ENCODE results near the gene ANAPC2. TPM values are rescaled to one million over a fixed set of nuclear protein-coding genes. Genes with fewer than 3 reads are reported as not detected.
A peak's percentile ranks its signal among the peaks of the same experiment; 100 is the strongest.

Gene ANAPC2
- total RNA-seq, 3 donors from 2014 or later (not counting 1 experiment from before 2014, with no cell fraction given): 146 to 172 (median 171) TPM

GRCh38 chr9:137211532-137211931, 23.2 kb upstream of the ANAPC2 start:
- no peak overlapping the region for H3K27ac ChIP-seq (ENCODE audit: low read length)
- ATAC-seq (no peak), DNase-seq (no peak)
- H3K27ac Mint-ChIP-seq: no peak overlapping the region
- H3K4me1 Mint-ChIP-seq: peaks cover 16% of the 10 kb centered on the region in 2 donors
- no peaks in the 10 kb centered on the region for H3K27me3 ChIP-seq (ENCODE audit: control insufficient read depth, insufficient read depth, low read length)
- H3K36me3 Mint-ChIP-seq: no peaks in the 10 kb centered on the region
- H3K4me1 ChIP-seq (ENCODE audit: control insufficient read depth, insufficient read depth, low read length): peaks cover 6% of the 10 kb centered on the region
- H3K9me3 Mint-ChIP-seq: no peaks in the 10 kb centered on the region
- intact Hi-C loops (cut with micrococcal nuclease): no loop called here
- TF ChIP-seq CTCF (IDR thresholded peaks at IDR 0.05): no peak
- no peaks in the 10 kb centered on the region for H3K36me3 ChIP-seq (ENCODE audit: control insufficient read depth, insufficient read depth, low read length)
- no peaks in the 10 kb centered on the region for H3K9me3 ChIP-seq (ENCODE audit: control insufficient read depth, insufficient read depth, low read length)
- no peak overlapping the region for H3K4me3 Mint-ChIP-seq
- 88% methylated on average over 13 of the region's 13 CpGs for WGBS (ENCODE audit: insufficient coverage)
- no peaks in the 10 kb centered on the region for H3K27me3 Mint-ChIP-seq (ENCODE audit: low read depth in 2 of 2)
- no peak overlapping the region for H3K4me3 ChIP-seq (ENCODE audit: low read length)

- WGBS (ENCODE audit: insufficient coverage): 87% methylated on average over 7 of the region's 7 CpGs
- H3K36me3 Mint-ChIP-seq: no peaks in the 10 kb centered on the region
- H3K4me3 Mint-ChIP-seq: peak overlapping the region; percentile 93
- H3K4me1 Mint-ChIP-seq: peaks cover 38 to 39% of the 10 kb centered on the region in 2 donors
- H3K9me3 Mint-ChIP-seq: no peaks in the 10 kb centered on the region
- Histone ChIP-seq H3K4me1 (ENCODE audit: control insufficient read depth, insufficient read depth, low read length) (peaks cover 32% of the 10 kb centered on the region), H3K4me3 (ENCODE audit: low read length) (no peak overlapping the region), H3K27ac (ENCODE audit: low read length) (no peak overlapping the region), H3K36me3 (ENCODE audit: control insufficient read depth, insufficient read depth, low read length) (no peaks in the 10 kb centered on the region), H3K9me3 (ENCODE audit: control insufficient read depth, insufficient read depth, low read length) (no peaks in the 10 kb centered on the region), H3K27me3 (ENCODE audit: control insufficient read depth, insufficient read depth, low read length) (no peaks in the 10 kb centered on the region)
- ATAC-seq: no peak
- intact Hi-C loops (cut with micrococcal nuclease): no loop called here
- H3K27me3 Mint-ChIP-seq (ENCODE audit: low read depth in 2 of 2): no peaks in the 10 kb centered on the region
- H3K27ac Mint-ChIP-seq: peak overlapping the region; percentile 92 to 96
- TF ChIP-seq CTCF (IDR thresholded peaks at IDR 0.05): no peak
- DNase-seq: no peak
These were observed 18.2 kb upstream of the ANAPC2 start for GRCh38 chr9:137206602-137207001.

- H3K36me3 Mint-ChIP-seq: no peaks in the 10 kb centered on the region
- H3K27me3 Mint-ChIP-seq (ENCODE audit: low read depth in 2 of 2): no peaks in the 10 kb centered on the region
- Histone ChIP-seq H3K36me3 (ENCODE audit: control insufficient read depth, insufficient read depth, low read length) (no peaks in the 10 kb centered on the region), H3K27ac (ENCODE audit: low read length) (peak within 1 kb of the TSS; percentile 80), H3K9me3 (ENCODE audit: control insufficient read depth, insufficient read depth, low read length) (no peaks in the 10 kb centered on the region), H3K27me3 (ENCODE audit: control insufficient read depth, insufficient read depth, low read length) (no peaks in the 10 kb centered on the region), H3K4me1 (ENCODE audit: control insufficient read depth, insufficient read depth, low read length) (peaks cover 39% of the 10 kb centered on the region), H3K4me3 (ENCODE audit: low read length) (peak within 1 kb of the TSS; percentile 81)
- DNase-seq (peak; percentile 95), ATAC-seq (peak; percentile 52 to 63 (median 56))
- TF ChIP-seq CTCF (IDR thresholded peaks at IDR 0.05): no peak
- intact Hi-C loops (cut with micrococcal nuclease): loop anchor here (1.0 to 2.0 kb wide), 2 partner anchors 17 kb away; partner anchors contain the start of genes ANAPC2, RNF208 and SSNA1
- peak within 1 kb of the TSS; percentile 93 for H3K4me3 Mint-ChIP-seq
- peak within 1 kb of the TSS; percentile 92 to 96 for H3K27ac Mint-ChIP-seq
- peaks cover 37 to 45% of the 10 kb centered on the region in 2 donors for H3K4me1 Mint-ChIP-seq
- under 1% methylated on average over 98 of the region's 98 CpGs for WGBS (ENCODE audit: insufficient coverage)
- H3K9me3 Mint-ChIP-seq: no peaks in the 10 kb centered on the region
These were observed 17.0 kb upstream of the ANAPC2 start, which contains the start of the genes NDOR1 and TMEM203 for GRCh38 chr9:137205126-137206069. TSS of gene NDOR1 (plus strand) at chr9:137205700. CDS start at chr9:137205778, 78 bp downstream. TSS of gene TMEM203 (minus strand) at chr9:137205648. CDS start at chr9:137205414, 234 bp downstream.

Data from natural killer cell (primary cell).